Measurements from ENCODE around the gene EPHB2. TPM values are rescaled to one million over a fixed set of nuclear protein-coding genes. Genes with fewer than 3 reads are reported as not detected.

EPHB2 gene
- total and polyA plus RNA-seq, 2 of the 4 experiments (the other 2 are of a cell fraction) = 52.3 to 58.8 TPM

DNA sequence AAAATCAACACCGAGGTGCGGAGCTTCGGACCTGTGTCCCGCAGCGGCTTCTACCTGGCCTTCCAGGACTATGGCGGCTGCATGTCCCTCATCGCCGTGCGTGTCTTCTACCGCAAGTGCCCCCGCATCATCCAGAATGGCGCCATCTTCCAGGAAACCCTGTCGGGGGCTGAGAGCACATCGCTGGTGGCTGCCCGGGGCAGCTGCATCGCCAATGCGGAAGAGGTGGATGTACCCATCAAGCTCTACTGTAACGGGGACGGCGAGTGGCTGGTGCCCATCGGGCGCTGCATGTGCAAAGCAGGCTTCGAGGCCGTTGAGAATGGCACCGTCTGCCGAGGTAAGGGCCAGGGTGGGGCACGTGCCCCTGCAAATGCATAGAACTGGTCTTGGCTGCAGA lies 74.1 kb downstream of the EPHB2 start:
- ChIA-PET CTCF (interaction anchor here (1.4 kb wide), 1 partner anchor 9 kb away, joined by 3 read pairs; no protein-coding TSS in a partner anchor), POLR2A (ENCODE audit: unreplicated experiment) (no interaction called here)
- no TSS peak for BruUV-seq (replicated peaks)
- H3K4me3 ChIP-seq (ENCODE audit: insufficient read depth, low read depth, low read length) = no peak overlapping the region
- dilution Hi-C loops (cut with HindIII; ENCODE audit: low sequenced_read_pairs, unreplicated experiment) = no loop called here
- H3K14ac ChIP-seq (replicated peaks; ENCODE audit: low read depth, low read length) = no peak overlapping the region
- peaks cover 18 to 59% of the 10 kb centered on the region in 2 experiments for H3K79me1 ChIP-seq (ENCODE audit: low read depth in 1 of 2, low read length in 2 of 2)
- no peak overlapping the region for H3K4ac ChIP-seq (ENCODE audit: low read depth, low read length)
- H3K36me3 ChIP-seq (ENCODE audit: control insufficient read depth, insufficient read depth, low read length) = peaks cover 16% of the 10 kb centered on the region
- no peak overlapping the region for H2AFZ ChIP-seq (replicated peaks; ENCODE audit: low read length, poor library complexity)
- in situ Hi-C loops (cut with MboI; ENCODE audit: low sequenced_read_pairs) = no loop called here
- no peak overlapping the region for H2AK5ac ChIP-seq (ENCODE audit: low read depth, low read length)
- intact Hi-C loops (cut with micrococcal nuclease) = no loop called here
- ATAC-seq (ENCODE audit: low read depth) (no peak), DNase-seq (no peak)
- H3K4me1 ChIP-seq (ENCODE audit: control insufficient read depth, insufficient read depth, low read length) = peaks cover 4% of the 10 kb centered on the region
- H2BK5ac ChIP-seq (ENCODE audit: low read depth, low read length, poor library complexity, severe bottlenecking) = no peak overlapping the region
- H4K91ac ChIP-seq (ENCODE audit: insufficient read depth, low read depth, low read length) = no peak overlapping the region
- H2AK9ac ChIP-seq (replicated peaks; ENCODE audit: low read depth, low read length, poor library complexity) = no peak overlapping the region
- WGBS, 2 experiments (ENCODE audit: extremely low coverage in 2 of 2, insufficient read length in 1 of 2) = 97% methylated on average over 24 of the region's 27 CpGs; no CpG with 5 or more reads in 1 of the 2 experiments
- H3K9ac ChIP-seq (ENCODE audit: low read depth, low read length) = no peak overlapping the region
- no peak for TF ChIP-seq MAZ (IDR thresholded peaks at IDR 0.05; ENCODE audit: borderline replicate concordance, low read depth, low read length)
- no peak for TF ChIP-seq CEBPB (IDR thresholded peaks at IDR 0.05; ENCODE audit: low read depth, low read length)
- no peak for TF ChIP-seq RFX5 (IDR thresholded peaks at IDR 0.05; ENCODE audit: low read depth, low read length)
- TF ChIP-seq MAFK (IDR thresholded peaks at IDR 0.05; ENCODE audit: low read depth, low read length) = no peak
- TF ChIP-seq, protein P1, sequence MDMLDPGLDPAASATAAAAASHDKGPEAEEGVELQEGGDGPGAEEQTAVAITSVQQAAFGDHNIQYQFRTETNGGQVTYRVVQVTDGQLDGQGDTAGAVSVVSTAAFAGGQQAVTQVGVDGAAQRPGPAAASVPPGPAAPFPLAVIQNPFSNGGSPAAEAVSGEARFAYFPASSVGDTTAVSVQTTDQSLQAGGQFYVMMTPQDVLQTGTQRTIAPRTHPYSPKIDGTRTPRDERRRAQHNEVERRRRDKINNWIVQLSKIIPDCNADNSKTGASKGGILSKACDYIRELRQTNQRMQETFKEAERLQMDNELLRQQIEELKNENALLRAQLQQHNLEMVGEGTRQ (IDR thresholded peaks at IDR 0.05; ENCODE audit: low read depth, low read length) = no peak
- TF ChIP-seq SMC3 (IDR thresholded peaks at IDR 0.05; ENCODE audit: low read depth, low read length) = no peak
- no peak for TF ChIP-seq CHD1 (IDR thresholded peaks at IDR 0.05; ENCODE audit: low read depth, low read length)
- TF ChIP-seq POLR2A (IDR thresholded peaks at IDR 0.05; ENCODE audit: low read depth, low read length) = no peak
- TF ChIP-seq RCOR1 (IDR thresholded peaks at IDR 0.05; ENCODE audit: insufficient replicate concordance, low read length) = no peak
- TF ChIP-seq MXI1 (IDR thresholded peaks at IDR 0.05; ENCODE audit: borderline replicate concordance, low read depth, low read length) = no peak
- H2BK15ac ChIP-seq (ENCODE audit: low read depth, low read length) = no peak overlapping the region
- H4K5ac ChIP-seq (ENCODE audit: low read depth, low read length) = no peak overlapping the region
- H3K23ac ChIP-seq (ENCODE audit: low read depth, low read length) = no peak overlapping the region
- no peak overlapping the region for H3K27ac ChIP-seq (ENCODE audit: insufficient read depth, low read length)
- no peak overlapping the region for H3K56ac ChIP-seq (ENCODE audit: extremely low read depth, insufficient read depth, low read length)
- no peak overlapping the region for H2BK120ac ChIP-seq (ENCODE audit: low read depth, low read length)
- no peak overlapping the region for H3K4me2 ChIP-seq (ENCODE audit: low read depth, low read length)
- no peaks in the 10 kb centered on the region for H3K27me3 ChIP-seq (ENCODE audit: control insufficient read depth, insufficient read depth, low read length)
- H4K20me1 ChIP-seq (ENCODE audit: insufficient read depth, low read length) = peaks cover 46% of the 10 kb centered on the region
- no peak overlapping the region for H3K18ac ChIP-seq (ENCODE audit: low read depth, low read length)
- no peak overlapping the region for H4K8ac ChIP-seq (ENCODE audit: low read depth in 2 of 2, low read length in 2 of 2)
- no peak overlapping the region for H2BK20ac ChIP-seq (ENCODE audit: low read depth, low read length)
- no peaks in the 10 kb centered on the region for H3K9me3 ChIP-seq (ENCODE audit: control insufficient read depth, insufficient read depth, low read length)
- peaks cover 8% of the 10 kb centered on the region; the same call in 1 of the 2 replicates for H3K9me1 ChIP-seq (ENCODE audit: insufficient read depth, low read length)

Data from IMR-90 (cell line).